ENCODE measurements around the gene PDAP1. TPM values are rescaled to one million over a fixed set of nuclear protein-coding genes. Genes with fewer than 3 reads are reported as not detected.

PDAP1 gene
- total and polyA plus RNA-seq, 2 experiments from 2014 or later, result 93.1 to 134 TPM

DNA sequence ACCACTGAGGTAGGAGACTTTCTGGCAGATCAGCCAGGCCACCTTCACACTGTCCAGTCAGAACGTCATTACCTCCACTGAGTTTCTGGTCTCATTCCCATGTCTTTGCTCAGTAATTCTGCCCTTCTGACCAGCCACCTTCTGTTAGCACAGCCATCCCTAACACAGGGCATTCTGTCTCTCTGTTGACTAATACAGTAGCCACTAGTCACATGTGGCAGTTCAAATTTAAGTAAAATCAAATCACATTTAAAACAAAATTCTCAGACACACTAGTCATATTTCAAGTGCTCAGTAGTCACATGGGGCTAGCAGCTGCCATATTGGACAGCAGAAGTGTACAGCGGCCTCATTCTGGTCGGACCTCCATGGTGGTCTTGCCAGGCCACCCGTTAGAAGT, 37.7 kb upstream of the PDAP1 start (continued):
- TF ChIP-seq, protein P1, sequence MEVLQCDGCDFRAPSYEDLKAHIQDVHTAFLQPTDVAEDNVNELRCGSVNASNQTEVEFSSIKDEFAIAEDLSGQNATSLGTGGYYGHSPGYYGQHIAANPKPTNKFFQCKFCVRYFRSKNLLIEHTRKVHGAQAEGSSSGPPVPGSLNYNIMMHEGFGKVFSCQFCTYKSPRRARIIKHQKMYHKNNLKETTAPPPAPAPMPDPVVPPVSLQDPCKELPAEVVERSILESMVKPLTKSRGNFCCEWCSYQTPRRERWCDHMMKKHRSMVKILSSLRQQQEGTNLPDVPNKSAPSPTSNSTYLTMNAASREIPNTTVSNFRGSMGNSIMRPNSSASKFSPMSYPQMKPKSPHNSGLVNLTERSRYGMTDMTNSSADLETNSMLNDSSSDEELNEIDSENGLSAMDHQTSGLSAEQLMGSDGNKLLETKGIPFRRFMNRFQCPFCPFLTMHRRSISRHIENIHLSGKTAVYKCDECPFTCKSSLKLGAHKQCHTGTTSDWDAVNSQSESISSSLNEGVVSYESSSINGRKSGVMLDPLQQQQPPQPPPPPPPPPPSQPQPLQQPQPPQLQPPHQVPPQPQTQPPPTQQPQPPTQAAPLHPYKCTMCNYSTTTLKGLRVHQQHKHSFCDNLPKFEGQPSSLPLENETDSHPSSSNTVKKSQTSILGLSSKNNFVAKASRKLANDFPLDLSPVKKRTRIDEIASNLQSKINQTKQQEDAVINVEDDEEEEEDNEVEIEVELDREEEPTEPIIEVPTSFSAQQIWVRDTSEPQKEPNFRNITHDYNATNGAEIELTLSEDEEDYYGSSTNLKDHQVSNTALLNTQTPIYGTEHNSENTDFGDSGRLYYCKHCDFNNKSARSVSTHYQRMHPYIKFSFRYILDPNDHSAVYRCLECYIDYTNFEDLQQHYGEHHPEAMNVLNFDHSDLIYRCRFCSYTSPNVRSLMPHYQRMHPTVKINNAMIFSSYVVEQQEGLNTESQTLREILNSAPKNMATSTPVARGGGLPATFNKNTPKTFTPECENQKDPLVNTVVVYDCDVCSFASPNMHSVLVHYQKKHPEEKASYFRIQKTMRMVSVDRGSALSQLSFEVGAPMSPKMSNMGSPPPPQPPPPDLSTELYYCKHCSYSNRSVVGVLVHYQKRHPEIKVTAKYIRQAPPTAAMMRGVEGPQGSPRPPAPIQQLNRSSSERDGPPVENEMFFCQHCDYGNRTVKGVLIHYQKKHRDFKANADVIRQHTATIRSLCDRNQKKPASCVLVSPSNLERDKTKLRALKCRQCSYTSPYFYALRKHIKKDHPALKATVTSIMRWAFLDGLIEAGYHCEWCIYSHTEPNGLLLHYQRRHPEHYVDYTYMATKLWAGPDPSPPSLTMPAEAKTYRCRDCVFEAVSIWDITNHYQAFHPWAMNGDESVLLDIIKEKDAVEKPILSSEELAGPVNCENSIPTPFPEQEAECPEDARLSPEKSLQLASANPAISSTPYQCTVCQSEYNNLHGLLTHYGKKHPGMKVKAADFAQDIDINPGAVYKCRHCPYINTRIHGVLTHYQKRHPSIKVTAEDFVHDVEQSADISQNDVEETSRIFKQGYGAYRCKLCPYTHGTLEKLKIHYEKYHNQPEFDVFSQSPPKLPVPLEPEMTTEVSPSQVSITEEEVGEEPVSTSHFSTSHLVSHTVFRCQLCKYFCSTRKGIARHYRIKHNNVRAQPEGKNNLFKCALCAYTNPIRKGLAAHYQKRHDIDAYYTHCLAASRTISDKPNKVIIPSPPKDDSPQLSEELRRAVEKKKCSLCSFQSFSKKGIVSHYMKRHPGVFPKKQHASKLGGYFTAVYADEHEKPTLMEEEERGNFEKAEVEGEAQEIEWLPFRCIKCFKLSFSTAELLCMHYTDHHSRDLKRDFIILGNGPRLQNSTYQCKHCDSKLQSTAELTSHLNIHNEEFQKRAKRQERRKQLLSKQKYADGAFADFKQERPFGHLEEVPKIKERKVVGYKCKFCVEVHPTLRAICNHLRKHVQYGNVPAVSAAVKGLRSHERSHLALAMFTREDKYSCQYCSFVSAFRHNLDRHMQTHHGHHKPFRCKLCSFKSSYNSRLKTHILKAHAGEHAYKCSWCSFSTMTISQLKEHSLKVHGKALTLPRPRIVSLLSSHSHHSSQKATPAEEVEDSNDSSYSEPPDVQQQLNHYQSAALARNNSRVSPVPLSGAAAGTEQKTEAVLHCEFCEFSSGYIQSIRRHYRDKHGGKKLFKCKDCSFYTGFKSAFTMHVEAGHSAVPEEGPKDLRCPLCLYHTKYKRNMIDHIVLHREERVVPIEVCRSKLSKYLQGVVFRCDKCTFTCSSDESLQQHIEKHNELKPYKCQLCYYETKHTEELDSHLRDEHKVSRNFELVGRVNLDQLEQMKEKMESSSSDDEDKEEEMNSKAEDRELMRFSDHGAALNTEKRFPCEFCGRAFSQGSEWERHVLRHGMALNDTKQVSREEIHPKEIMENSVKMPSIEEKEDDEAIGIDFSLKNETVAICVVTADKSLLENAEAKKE (CRISPR knock-in tag; IDR thresholded peaks at IDR 0.05), result no peak
- TF ChIP-seq POLR2AphosphoS5 (IDR thresholded peaks at IDR 0.05; ENCODE audit: low read depth), result no peak
- TF ChIP-seq CREB1 (CRISPR knock-in tag; IDR thresholded peaks at IDR 0.05; ENCODE audit: low read depth), result no peak
- no peak for TF ChIP-seq ZNF114 (CRISPR knock-in tag; IDR thresholded peaks at IDR 0.05)

DNA sequence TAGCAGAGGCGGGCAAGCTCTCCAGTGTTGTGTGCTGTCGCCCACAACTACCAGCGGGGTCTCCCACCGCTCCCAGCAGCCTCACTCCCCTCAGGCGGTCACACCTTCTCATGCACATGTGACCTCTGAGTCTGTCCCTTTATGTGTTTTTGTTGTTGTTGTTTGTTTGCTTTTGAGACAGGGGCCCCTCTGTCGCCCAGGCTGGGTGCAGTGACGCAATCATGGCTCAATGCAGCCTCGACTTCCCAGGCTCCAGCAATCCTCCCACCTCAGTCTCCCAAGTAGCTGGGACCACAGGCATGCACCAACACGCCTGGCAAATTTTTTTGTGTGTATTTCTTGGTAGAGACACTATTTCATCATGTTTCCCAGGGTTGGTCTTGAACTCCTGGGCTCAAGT, 31.8 kb upstream of the PDAP1 start:
- H3K36me3 ChIP-seq (ENCODE audit: insufficient read depth), result peaks cover 26% of the 10 kb centered on the region
- 0 out of 2 replicates have a peak overlapping the region, but pooled peaks have one; percentile 26 for H3K27ac ChIP-seq (ENCODE audit: low read depth)
- peak overlapping the region; percentile 97 for H3K4me3 ChIP-seq
- TF ChIP-seq, protein P1 (CRISPR knock-in tag; IDR thresholded peaks at IDR 0.05), result no peak
- no peak for TF ChIP-seq ZNF114 (CRISPR knock-in tag; IDR thresholded peaks at IDR 0.05)
- no peak for TF ChIP-seq JUNB (IDR thresholded peaks at IDR 0.05; ENCODE audit: unreplicated experiment)
- TF ChIP-seq NANOG (IDR thresholded peaks at IDR 0.05; ENCODE audit: borderline replicate concordance), result no peak
- no peak for TF ChIP-seq POLR2AphosphoS5 (IDR thresholded peaks at IDR 0.05; ENCODE audit: low read depth)
- H3K4me1 Mint-ChIP-seq, result peaks cover 19% of the 10 kb centered on the region
- DNase-seq (ENCODE audit: low spot score) (peak; percentile 19), ATAC-seq (0 out of 3 replicates have a peak, but pooled peaks have one; percentile 2)
- H3K4me1 ChIP-seq (ENCODE audit: insufficient read depth), result peaks cover 19% of the 10 kb centered on the region
- no peaks in the 10 kb centered on the region for H3K27me3 ChIP-seq (ENCODE audit: insufficient read depth)
- H3K79me2 ChIP-seq (replicated peaks; ENCODE audit: insufficient read depth), result peaks cover 70% of the 10 kb centered on the region
- H3K4me3 Mint-ChIP-seq, result peak overlapping the region; percentile 98
- H3K36me3 Mint-ChIP-seq (ENCODE audit: low read depth), result peaks cover 49% of the 10 kb centered on the region
- H3K27ac Mint-ChIP-seq, result peak overlapping the region; percentile 40; the same call in 1 of the 2 replicates
- no peaks in the 10 kb centered on the region for H3K9me3 Mint-ChIP-seq
- H3K9me2 ChIP-seq (ENCODE audit: insufficient read depth), result no peaks in the 10 kb centered on the region
- peaks cover 19% of the 10 kb centered on the region; the same call in 1 of the 2 replicates for H3F3A ChIP-seq (replicated peaks; ENCODE audit: low read depth)
- peaks cover 44% of the 10 kb centered on the region for H4K20me1 ChIP-seq (replicated peaks; ENCODE audit: insufficient read depth)
- H3K4me2 ChIP-seq, result peak overlapping the region; percentile 99
- H2AFZ ChIP-seq, result no peak overlapping the region
- peaks cover 7% of the 10 kb centered on the region for H3K27me3 Mint-ChIP-seq (ENCODE audit: insufficient read depth, low read depth, poor library complexity)
